H9 (cell line): ENCODE data around the gene SH3TC1. TPM values are rescaled to one million over a fixed set of nuclear protein-coding genes. Genes with fewer than 3 reads are reported as not detected.

ENCODE experiments used
- DNase-seq: peaks from one replicate; pipeline ENCODE4 v3.0.0-alpha.2; 2017
- H2AFZ ChIP-seq: one replicate; pipeline ENCODE4 v1.6.1; 2013; ENCODE audit warnings: mild to moderate bottlenecking, low read length, control low read depth, moderate library complexity
- H2AK5ac ChIP-seq: 2 replicates; pipeline ENCODE4 v1.6.1; 2013; ENCODE audit warnings: low read length, control low read depth, mixed read lengths; ENCODE audit not compliant: insufficient read length
- H2BK120ac ChIP-seq: one replicate; pipeline ENCODE4 v1.6.1; 2013; ENCODE audit warnings: low read depth, mild to moderate bottlenecking, low read length, control low read depth, inconsistent platforms; ENCODE audit not compliant: poor library complexity, severe bottlenecking
- H2BK12ac ChIP-seq: 2 replicates; pipeline ENCODE4 v1.6.1; 2013; ENCODE audit warnings: low read length, control low read depth, mixed read lengths, low read depth; ENCODE audit not compliant: insufficient read length
- H2BK15ac ChIP-seq: 2 replicates; pipeline ENCODE4 v1.6.1; 2013; ENCODE audit warnings: low read depth, low read length, control low read depth
- H2BK20ac ChIP-seq: one replicate; pipeline ENCODE4 v1.6.1; 2013; ENCODE audit warnings: low read depth, mild to moderate bottlenecking, low read length, control low read depth, inconsistent platforms; ENCODE audit not compliant: poor library complexity, severe bottlenecking
- H2BK5ac ChIP-seq: 2 replicates; pipeline ENCODE4 v1.6.1; 2013; ENCODE audit warnings: low read length, control low read depth, mixed read lengths; ENCODE audit not compliant: insufficient read length
- H3K14ac ChIP-seq: 2 replicates; pipeline ENCODE4 v1.6.1; 2013; ENCODE audit warnings: low read length, control low read depth; ENCODE audit not compliant: insufficient read depth
- H3K18ac ChIP-seq: 2 replicates; pipeline ENCODE4 v1.6.1; 2013; ENCODE audit warnings: low read depth, mild to moderate bottlenecking, mixed read lengths, low read length, control low read depth; ENCODE audit not compliant: insufficient read length
- H3K23ac ChIP-seq: 2 replicates; pipeline ENCODE4 v1.6.1; 2013; ENCODE audit warnings: low read length, control low read depth, mixed read lengths, low read depth; ENCODE audit not compliant: insufficient read length
- H3K23me2 ChIP-seq: 2 replicates; pipeline ENCODE4 v1.6.1; 2013; ENCODE audit warnings: low read depth, mild to moderate bottlenecking, mixed read lengths, low read length, control low read depth; ENCODE audit not compliant: insufficient read length, poor library complexity, severe bottlenecking
- H3K27ac ChIP-seq: 2 replicates; pipeline ENCODE4 v1.5.1; 2013; ENCODE audit warnings: low read length, control low read depth, mixed read lengths, low read depth; ENCODE audit not compliant: insufficient read length
- H3K27me3 ChIP-seq: 2 replicates; pipeline ENCODE4 v1.6.1; 2013; ENCODE audit warnings: low read length, control low read depth, inconsistent platforms; ENCODE audit not compliant: insufficient read depth
- H3K4ac ChIP-seq: 2 replicates; pipeline ENCODE4 v1.6.1; 2013; ENCODE audit warnings: low read depth, mild to moderate bottlenecking, control low read depth, inconsistent platforms, low read length, moderate library complexity
- H3K4me1 ChIP-seq: 2 replicates; pipeline ENCODE4 v1.6.1; 2013; ENCODE audit warnings: low read length, control low read depth, inconsistent platforms; ENCODE audit not compliant: insufficient read depth
- H3K4me2 ChIP-seq: 2 replicates; pipeline ENCODE4 v1.6.1; 2013; ENCODE audit warnings: low read length, control low read depth, mixed read lengths; ENCODE audit not compliant: insufficient read length, insufficient read depth
- H3K56ac ChIP-seq: 2 replicates; pipeline ENCODE4 v1.6.1; 2013; ENCODE audit warnings: low read depth, mild to moderate bottlenecking, mixed read lengths, low read length, control low read depth; ENCODE audit not compliant: insufficient read length
- H3K79me1 ChIP-seq: 2 replicates; pipeline ENCODE4 v1.6.1; 2013; ENCODE audit warnings: low read depth, mild to moderate bottlenecking, moderate library complexity, low read length, control low read depth, inconsistent platforms; ENCODE audit not compliant: insufficient read depth, poor library complexity, severe bottlenecking
- H3K79me2 ChIP-seq: 2 replicates; pipeline ENCODE4 v1.6.1; 2013; ENCODE audit warnings: low read length, control low read depth, inconsistent platforms; ENCODE audit not compliant: insufficient read depth
- H3K9ac ChIP-seq: 2 replicates; pipeline ENCODE4 v1.6.1; 2013; ENCODE audit warnings: low read length, control low read depth, mixed read lengths; ENCODE audit not compliant: insufficient read length; ENCODE audit errors: extremely low read depth
- H3K9me3 ChIP-seq: one replicate; pipeline ENCODE4 v1.6.1; 2013; ENCODE audit warnings: low read depth, low read length, inconsistent platforms; ENCODE audit not compliant: control insufficient read depth
- H3T11ph ChIP-seq: one replicate; pipeline ENCODE4 v1.6.1; 2013; ENCODE audit warnings: mild to moderate bottlenecking, low read length, control low read depth, inconsistent platforms
- H4K20me1 ChIP-seq: one replicate; pipeline ENCODE4 v1.6.1; 2013; ENCODE audit not compliant: control insufficient read depth, insufficient read length, insufficient read depth
- H4K5ac ChIP-seq: 2 replicates; pipeline ENCODE4 v1.6.1; 2013; ENCODE audit warnings: low read depth, mild to moderate bottlenecking, mixed read lengths, low read length, control low read depth; ENCODE audit not compliant: insufficient read length
- H4K8ac ChIP-seq: replicated peaks from 2 replicates; pipeline ENCODE4 v1.6.1; 2013; ENCODE audit warnings: low read length, control low read depth, mixed read lengths, low read depth; ENCODE audit not compliant: insufficient read length
- H4K91ac ChIP-seq: 2 replicates; pipeline ENCODE4 v1.6.1; 2013; ENCODE audit warnings: low read depth, mild to moderate bottlenecking, moderate library complexity, mixed read lengths, low read length, control low read depth; ENCODE audit not compliant: insufficient read length
- H3K27ac Mint-ChIP-seq, 3 experiments: 2 replicates in 2 of 3; 3 replicates in 1 of 3; pipeline ENCODE4 v1.8.0; 2020 to 2021; ENCODE audit warnings: mixed read lengths in 3 of 3, mild to moderate bottlenecking in 1 of 3, moderate library complexity in 1 of 3
- H3K27me3 Mint-ChIP-seq: 2 replicates; pipeline ENCODE4 v1.8.0; 2021; ENCODE audit warnings: low read depth, mild to moderate bottlenecking, moderate library complexity, mixed read lengths
- H3K36me3 Mint-ChIP-seq, 3 experiments: 2 replicates in 2 of 3; 3 replicates in 1 of 3; pipeline ENCODE4 v1.8.0; 2020 to 2021; ENCODE audit warnings: low read depth in 3 of 3, mixed read lengths in 3 of 3; ENCODE audit not compliant: insufficient read depth in 1 of 3
- H3K4me1 Mint-ChIP-seq, 2 experiments: 2 replicates each; pipeline ENCODE4 v1.8.0; 2020; ENCODE audit warnings: mixed read lengths in 2 of 2
- H3K4me3 Mint-ChIP-seq, 2 experiments: 2 replicates in 1 of 2; 3 replicates in 1 of 2; pipeline ENCODE4 v1.8.0; 2020 to 2021; ENCODE audit warnings: mild to moderate bottlenecking in 2 of 2, mixed read lengths in 2 of 2, moderate library complexity in 1 of 2
- H3K9me3 Mint-ChIP-seq, 2 experiments: 2 replicates in 1 of 2; 3 replicates in 1 of 2; pipeline ENCODE4 v1.8.0; 2020; ENCODE audit warnings: mild to moderate bottlenecking in 2 of 2, mixed read lengths in 2 of 2, moderate library complexity in 1 of 2
- WGBS: extraction: QIAGEN DNeasy Blood & Tissue Kit; methylation state at CpG from one replicate; pipeline ENCODE4 v1.1.7; 2013; ENCODE audit warnings: missing lambda C conversion rate, low lambda C conversion rate, mixed read lengths; ENCODE audit not compliant: insufficient read length; ENCODE audit errors: extremely low coverage; 5-methylcytosine and 5-hydroxymethylcytosine counted together
- total RNA-seq: library from RNA; stranded (reverse); gene quantifications from 2 replicates; pipeline ENCODE4 v1.2.1, GENCODE V29; 2021
- TF ChIP-seq, protein P1 (sequence below): fragments of 200-600 bp; sonication (generic); conservative IDR thresholded peaks from 3 replicates; pipeline ENCODE4 v1.8.0; 2021; ENCODE audit warnings: antibody characterized with exemption, mild to moderate bottlenecking

SH3TC1 gene
- total RNA-seq, 1 experiment from 2014 or later: 0.74 TPM

DNA sequence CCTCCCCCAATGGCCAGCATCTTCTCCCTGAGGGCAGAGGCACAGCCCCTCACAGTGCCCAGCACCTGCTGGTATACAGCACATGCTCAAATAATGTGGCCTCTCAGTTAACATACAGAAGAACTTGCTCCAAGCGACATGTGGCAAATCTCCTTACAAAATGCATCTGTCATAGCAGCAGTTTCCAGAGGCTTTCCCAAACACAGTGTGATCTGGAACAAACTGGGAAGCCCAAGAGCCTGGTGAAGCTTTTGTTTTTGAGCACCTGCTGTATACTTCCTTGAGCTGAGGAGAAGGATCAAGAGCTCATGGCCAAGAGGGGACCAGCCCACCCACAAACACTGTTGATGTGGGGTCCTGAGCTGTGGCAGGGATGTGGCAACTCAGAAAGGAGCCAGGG lies 35.6 kb downstream of the SH3TC1 start:
- H2BK20ac ChIP-seq: no peak overlapping the region
- no peaks in the 10 kb centered on the region for H3K4me1 ChIP-seq
- Mint-ChIP-seq H3K9me3 (0 out of 5 replicates have a peak, but pooled peaks cover 0 to 2% of the 10 kb centered on the region in 2 experiments), H3K4me3 (no peak overlapping the region), H3K27me3 (no peaks in the 10 kb centered on the region; the same call in 1 of the 2 replicates), H3K27ac (no peak overlapping the region), H3K36me3 (no peaks in the 10 kb centered on the region), H3K4me1 (peaks cover 2% of the 10 kb centered on the region in 2 experiments; a peak in 1 of 4 replicates)
- no peak overlapping the region for H2BK12ac ChIP-seq
- no peak overlapping the region for H3K56ac ChIP-seq
- H3K79me2 ChIP-seq: no peaks in the 10 kb centered on the region
- H3K9me3 ChIP-seq: no peaks in the 10 kb centered on the region
- no peak overlapping the region for H4K91ac ChIP-seq
- no peak overlapping the region for H3K14ac ChIP-seq
- no peak overlapping the region for H3K27ac ChIP-seq
- H4K5ac ChIP-seq: no peak overlapping the region
- no peak overlapping the region for H3K4ac ChIP-seq
- no peaks in the 10 kb centered on the region for H3K79me1 ChIP-seq
- H2BK5ac ChIP-seq: no peak overlapping the region
- H2AFZ ChIP-seq: no peak overlapping the region
- no peak overlapping the region for H3K18ac ChIP-seq
- no peak overlapping the region for H3K9ac ChIP-seq
- no CpG with 5 or more reads among the region's 1 CpG for WGBS
- no peak overlapping the region for H3K4me2 ChIP-seq
- no peaks in the 10 kb centered on the region for H3K23me2 ChIP-seq
- TF ChIP-seq, protein P1, sequence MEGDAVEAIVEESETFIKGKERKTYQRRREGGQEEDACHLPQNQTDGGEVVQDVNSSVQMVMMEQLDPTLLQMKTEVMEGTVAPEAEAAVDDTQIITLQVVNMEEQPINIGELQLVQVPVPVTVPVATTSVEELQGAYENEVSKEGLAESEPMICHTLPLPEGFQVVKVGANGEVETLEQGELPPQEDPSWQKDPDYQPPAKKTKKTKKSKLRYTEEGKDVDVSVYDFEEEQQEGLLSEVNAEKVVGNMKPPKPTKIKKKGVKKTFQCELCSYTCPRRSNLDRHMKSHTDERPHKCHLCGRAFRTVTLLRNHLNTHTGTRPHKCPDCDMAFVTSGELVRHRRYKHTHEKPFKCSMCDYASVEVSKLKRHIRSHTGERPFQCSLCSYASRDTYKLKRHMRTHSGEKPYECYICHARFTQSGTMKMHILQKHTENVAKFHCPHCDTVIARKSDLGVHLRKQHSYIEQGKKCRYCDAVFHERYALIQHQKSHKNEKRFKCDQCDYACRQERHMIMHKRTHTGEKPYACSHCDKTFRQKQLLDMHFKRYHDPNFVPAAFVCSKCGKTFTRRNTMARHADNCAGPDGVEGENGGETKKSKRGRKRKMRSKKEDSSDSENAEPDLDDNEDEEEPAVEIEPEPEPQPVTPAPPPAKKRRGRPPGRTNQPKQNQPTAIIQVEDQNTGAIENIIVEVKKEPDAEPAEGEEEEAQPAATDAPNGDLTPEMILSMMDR: no peak
- H3K27me3 ChIP-seq: no peaks in the 10 kb centered on the region
- H2BK15ac ChIP-seq: no peak overlapping the region
- no peak overlapping the region for H2BK120ac ChIP-seq
- no peaks in the 10 kb centered on the region for H4K20me1 ChIP-seq
- H2AK5ac ChIP-seq: no peak overlapping the region
- no peak for DNase-seq
- H3K23ac ChIP-seq: no peak overlapping the region
- no peak overlapping the region for H4K8ac ChIP-seq
- H3T11ph ChIP-seq: no peak overlapping the region
